HG03521 (cell line): ENCODE measurements around the gene LRRC47.
A peak's percentile ranks its signal among the peaks of the same experiment; 100 is the strongest.

Source experiments
- ATAC-seq: cut with Tn5 transposase; IDR thresholded peaks from one replicate; pipeline ENCODE4 v1.9.1; 2021; ENCODE audit warnings: mild to moderate bottlenecking, moderate library complexity; ENCODE audit not compliant: unreplicated experiment

The LRRC47 gene

DNA sequence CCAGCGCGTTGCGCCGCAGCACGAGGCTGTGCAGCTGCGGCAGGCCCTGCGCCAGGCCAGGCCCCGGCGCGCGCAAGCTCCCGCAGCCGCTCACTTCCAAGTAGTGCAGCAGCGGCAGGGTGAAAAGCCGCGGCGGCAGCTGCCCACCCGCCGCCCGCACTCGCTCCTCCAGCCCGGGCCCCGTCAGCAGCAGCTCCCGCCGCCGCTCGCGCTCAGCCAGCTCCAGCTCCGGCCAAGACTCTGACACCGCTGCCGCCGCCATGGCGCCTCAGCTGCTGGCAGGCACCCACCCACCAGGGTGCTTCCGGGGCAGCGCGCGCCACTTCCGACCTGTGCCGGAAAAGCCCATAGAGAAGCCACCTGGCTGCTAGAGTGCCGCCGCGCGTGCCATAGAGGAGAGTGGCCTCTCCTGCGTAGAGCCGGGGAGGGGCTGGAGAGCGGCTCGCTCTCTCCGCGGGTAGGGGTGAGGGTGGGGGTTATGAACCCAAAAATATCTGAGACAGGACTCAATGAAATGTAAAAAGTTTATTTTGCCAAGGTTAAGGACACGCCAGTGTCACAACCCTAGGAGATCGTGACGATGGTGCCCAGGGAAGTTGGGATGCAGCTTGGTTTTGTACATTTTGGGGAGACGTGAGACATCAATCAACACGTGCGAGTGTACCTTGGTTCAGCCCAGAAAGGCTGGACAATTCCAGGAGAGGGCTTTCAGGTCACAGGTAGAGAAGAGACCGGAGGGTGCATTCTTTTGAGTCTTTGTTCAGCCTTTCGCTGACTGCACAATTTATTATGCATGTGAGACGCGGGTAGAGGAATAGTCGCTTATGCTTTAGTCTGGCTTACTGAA is at the start of gene LRRC47:
Gene LRRC47 (minus strand): TSS at position 284 of the 847 bp plus-strand sequence. CDS start 22 bp downstream, at position 262.
- peak; percentile 96 for ATAC-seq

DNA sequence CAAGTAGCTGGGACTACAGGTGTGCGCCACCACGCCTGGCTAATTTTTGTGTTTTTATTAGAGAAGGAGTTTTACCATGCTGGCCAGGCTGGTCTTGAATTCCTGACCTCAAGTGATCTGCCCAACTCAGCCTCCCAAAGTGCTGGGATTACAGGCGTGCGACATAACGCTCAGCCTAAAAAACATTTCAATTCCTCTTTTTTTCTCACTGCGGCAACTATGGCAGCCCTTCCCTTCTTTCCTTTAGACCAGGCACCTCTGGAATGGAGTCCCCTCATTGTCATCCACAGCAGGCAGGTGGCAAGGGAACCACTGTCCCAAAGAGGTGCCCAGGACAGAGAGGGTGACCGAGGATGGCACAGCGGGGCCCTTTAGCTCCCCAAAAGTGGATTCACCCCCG is 46.6 kb upstream of the LRRC47 start:
- no peak for ATAC-seq

DNA sequence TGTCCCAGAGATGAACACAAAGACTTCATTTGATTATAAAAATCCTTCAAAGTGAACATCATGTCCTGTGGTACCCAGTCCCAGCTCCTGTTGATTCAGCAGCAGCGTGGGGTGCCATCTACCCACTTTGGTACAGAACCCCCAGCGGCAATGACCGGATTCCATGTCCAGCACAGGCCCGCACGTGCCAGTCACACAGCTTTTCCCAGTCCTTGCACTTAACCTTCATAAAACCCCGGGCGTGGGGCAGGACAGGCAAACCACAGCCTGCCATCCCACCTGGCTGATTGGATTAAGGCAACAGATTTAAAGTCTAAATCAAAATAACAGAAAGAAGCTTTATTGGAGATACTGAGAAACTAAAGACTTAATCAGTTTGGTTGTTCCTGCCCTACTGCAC is 45.2 kb upstream of the LRRC47 start:
- ATAC-seq: no peak

DNA sequence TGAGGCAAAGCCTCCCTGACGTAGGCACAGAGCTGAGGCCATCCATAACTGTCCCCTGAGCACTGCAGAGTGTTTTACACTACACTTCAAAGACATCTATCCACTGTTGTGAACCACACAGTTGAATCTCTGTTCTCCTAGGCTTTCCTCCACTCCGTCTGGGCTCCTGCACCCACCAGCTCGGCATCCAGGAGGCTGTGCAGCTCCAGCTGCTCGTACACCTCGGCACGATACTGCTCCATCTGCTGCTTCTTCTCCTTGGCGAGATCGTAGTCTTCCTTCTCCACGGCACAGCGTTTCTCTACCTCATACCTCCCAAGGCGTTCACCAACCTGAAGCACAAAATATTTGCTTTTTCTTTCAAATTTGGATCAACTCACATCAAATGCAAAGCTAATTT is 42.5 kb upstream of the LRRC47 start:
- ATAC-seq: no peak

DNA sequence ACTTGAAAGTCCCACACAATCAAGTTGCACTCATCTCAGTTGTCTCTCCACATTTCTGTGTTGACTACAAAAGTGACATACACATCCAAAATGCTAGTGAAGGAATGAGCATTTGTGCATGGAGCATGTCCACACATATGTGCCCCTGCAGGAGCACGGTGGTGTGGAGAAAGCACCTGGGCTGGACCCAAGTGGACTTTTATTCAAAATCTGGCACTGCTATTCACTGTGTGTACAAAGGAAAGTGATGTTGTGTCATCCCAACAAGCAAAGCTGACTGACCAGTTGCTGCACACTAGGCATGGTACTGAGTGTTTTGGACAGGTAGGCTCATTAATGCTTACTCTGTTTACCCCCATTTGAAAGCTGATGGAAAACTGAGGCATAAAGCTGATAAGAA is 41.4 kb upstream of the LRRC47 start:
- ATAC-seq: no peak

DNA sequence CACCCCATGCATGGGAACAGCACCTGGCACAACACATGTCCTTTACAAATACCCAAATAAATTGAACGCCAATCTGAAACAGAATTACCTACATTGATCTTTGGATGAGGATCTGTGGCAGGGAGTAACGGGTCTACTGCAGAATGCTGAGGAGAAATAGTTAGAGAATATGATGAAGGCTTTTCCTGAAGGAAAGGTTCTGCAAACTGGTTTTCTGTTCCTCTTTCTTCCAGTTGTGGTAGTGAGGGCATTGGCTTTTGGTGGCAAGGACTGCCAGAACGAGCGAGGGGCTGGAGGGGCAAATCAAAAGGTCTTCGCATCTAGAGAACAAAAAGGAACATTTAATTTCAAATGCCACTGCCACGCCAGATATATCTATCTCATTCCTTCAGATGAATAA is 40.9 kb upstream of the LRRC47 start:
- no peak for ATAC-seq

DNA sequence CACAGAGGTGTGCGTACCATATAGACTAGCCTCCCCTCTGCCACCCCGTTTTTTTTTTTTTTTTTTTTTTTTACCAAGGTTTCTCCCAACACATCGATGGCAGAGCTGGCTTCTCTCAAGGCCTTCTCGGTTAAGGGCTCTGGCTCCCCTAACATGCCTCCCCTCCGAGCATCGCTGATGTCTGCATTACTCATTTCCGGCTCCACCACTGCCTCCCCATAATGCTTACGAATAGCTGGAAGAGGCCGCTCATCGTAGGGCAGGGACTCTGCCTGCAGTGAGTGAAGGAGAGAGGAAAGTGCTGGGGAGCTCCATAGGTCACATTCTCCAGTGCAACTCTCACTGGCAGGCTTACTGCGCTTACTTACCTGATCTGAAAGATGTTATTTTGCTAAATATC is 40.1 kb upstream of the LRRC47 start:
- ATAC-seq: no peak

DNA sequence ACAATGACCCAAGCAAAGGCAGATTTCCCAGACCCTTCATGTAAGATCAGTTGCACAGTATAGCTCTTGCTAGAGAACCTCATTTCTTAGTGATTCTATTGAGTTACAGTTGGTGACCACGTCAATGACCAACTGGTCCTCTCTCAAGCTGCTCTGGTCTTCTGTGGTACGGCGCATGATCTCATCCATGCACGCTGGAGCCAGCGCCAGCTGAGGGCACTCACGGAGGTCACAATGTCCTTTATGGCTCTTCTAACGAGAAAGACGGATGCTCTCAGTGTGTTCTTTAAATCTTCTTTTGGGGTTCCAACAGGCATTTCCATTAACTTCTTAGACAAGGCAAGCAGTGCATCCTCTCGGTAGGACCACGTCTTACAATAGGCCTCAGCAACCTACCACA is 38.4 kb upstream of the LRRC47 start:
- ATAC-seq: no peak

DNA sequence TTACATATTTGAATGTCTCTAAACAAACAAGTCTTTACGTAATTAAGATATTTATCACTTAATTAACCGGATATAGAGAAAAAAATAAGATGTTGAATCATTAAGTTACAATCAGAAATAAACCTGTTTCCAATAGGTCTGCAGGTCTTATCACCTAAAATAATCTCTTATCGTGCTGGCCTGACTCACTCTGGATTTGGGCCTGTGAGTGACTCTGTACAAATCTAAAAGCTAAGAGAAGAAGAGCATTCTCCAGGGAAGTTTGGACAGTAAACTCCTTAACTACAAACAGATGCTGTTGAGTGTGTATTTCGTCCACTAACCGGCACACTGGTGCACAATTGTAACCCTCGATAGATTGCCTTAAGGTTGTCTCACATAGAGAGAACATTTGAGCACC is 35.4 kb upstream of the LRRC47 start:
- ATAC-seq: no peak

DNA sequence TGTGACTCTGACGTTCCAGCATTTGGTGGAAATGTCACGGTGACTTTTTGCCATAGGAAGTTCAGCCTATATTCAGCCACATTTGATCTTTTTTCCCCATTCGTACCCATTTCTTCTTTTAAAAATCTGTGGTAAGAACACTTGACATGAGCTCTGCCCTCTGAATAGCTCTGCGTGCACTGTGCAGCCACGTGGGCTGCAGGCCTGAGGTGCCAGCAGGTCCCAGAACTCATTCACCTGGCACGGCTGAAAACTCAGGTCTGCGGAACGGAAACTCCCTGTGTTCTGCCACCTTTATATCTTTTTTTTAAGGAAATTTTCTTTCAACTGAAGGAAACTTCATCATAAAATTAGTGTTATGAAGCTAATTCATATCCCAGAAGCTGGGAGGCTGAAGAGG is 32.1 kb upstream of the LRRC47 start:
- no peak for ATAC-seq

DNA sequence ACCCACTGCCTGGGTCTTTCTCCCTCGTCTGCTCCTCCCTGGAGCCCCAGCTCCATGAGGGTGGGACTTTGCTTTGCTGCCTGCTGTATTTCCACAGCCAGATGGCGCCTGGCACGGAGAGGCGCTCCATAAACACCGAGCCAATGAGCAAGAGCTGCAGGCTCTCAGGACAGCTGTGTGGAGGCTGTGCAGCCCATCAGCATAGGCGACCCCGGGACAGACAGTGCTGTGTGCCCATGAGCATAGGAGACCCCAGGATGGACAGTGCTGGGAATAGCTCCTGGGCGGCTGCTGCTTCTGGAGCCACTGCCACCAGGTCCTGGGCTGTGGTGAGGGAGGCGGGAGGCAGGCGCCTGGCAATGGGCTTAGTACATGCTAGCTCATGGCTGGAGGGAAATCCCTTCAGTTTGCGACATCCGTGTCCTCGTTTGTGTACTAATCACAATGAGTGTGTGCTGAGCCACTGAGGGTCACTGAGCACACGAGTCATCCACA is 31.6 kb upstream of the LRRC47 start:
- ATAC-seq: no peak

DNA sequence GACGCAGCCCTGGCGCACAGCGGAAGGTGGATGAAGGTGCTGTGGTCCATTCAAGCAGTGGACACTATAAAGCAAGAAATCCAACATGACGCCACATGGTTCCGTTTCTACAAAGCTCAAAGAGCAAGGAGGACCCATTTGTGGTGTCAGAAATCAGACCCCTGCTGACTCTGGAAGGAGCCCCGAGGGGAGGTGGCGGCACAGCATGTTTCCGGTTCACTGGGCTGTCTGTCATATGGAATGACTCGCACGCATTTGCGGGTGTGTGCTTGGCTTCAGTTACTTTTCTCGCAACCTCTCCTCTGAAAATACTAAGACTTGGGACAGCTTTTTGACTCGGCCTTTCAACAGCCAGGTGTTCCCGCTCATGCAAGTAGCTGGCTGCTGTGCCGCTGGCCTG is 29.1 kb upstream of the LRRC47 start:
- no peak for ATAC-seq

DNA sequence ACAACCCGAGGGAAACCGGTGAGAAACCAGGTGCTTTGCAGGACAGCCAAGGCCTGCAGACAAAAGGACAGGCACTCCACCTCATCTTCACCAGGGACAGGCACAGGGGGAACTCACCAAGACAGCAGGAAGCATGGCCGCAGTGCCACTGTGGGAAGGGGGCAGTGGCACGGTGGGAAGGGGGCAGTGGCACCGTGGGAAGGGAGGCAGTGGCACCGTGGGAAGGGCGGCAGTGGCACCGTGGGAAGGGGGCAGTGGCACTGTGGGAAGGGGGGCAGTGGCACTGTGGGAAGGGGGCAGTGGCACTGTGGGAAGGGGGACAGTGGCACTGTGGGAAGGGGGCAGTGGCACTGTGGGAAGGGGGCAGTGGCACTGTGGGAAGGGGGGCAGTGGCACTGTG is 28.4 kb upstream of the LRRC47 start:
- no peak for ATAC-seq

DNA sequence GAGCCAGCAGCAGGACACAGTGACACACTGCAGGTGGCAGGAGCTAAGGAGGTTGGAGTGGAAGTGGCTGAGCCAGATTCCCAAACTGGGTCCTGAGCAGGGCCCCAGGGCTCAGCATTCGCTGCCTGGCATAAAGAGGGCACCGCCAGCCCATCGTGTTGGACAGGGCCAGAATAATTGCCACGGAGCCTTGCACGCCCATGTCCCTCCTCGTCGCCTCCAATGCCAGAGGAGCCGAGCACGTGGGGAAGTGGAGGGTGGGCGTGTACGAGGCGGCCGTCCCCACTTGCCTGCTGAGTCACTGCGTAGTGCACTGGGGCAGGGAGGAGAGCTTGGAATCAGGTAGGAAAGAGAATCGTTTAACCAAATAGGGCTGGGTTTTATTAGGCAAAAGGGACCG is 26.1 kb upstream of the LRRC47 start:
- ATAC-seq: no peak

DNA sequence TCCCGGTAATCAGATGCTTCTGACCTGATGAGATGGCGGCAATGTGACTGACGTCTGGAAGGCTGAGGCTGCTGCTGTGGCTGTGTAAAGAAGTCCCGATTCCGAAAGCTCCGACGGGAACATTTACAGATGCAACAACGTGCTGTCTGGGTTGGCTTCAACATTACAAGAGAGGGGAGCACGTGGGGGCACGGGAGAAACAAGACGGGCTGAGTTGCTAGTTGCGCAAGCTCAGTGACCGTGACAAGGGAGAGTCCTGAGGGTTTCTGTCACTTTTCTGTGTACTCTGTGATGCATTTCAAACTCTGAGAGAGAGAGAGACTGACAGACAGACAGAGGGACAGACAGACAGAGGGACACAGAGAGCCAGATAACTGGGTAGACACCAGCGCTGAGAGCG is 25.6 kb upstream of the LRRC47 start:
- no peak for ATAC-seq

DNA sequence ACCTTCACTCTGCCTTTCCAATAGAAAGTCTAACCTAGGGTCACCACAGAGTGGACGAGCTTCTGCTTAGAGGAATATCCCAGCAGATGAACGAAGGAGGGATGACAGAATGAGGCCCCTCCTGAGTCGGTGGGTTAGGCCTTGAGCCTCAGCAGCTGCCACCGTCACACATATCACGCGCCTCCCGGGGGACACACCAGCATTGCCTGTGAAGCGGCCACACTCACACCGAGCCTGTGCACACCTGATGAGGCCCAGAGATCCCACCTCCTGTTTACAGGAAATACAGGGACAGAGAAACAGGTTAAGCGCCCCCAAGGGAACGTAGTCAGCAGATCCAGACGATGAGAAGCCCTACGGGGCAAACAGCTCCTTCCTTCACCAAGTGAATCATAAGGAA is 25.1 kb upstream of the LRRC47 start:
- no peak for ATAC-seq

DNA sequence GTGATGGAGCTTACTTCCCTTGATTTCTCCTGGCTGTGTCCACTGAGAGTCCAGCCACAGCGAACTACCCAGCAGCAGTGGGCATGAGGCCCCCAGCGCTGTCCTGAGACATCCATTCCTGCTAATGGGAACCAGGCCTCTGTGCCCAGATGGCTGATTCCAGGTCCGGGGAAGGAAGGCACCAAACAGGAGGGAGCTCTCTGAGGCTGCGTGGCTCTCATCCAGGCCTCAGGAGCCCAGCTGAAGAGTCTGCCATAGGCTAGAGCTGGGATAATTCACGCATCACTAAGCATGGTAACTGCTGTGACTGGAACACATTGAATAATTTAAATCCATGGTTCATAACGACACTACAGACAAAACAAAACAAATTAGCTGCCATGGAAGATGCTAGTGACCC is 24.7 kb upstream of the LRRC47 start:
- ATAC-seq: no peak

DNA sequence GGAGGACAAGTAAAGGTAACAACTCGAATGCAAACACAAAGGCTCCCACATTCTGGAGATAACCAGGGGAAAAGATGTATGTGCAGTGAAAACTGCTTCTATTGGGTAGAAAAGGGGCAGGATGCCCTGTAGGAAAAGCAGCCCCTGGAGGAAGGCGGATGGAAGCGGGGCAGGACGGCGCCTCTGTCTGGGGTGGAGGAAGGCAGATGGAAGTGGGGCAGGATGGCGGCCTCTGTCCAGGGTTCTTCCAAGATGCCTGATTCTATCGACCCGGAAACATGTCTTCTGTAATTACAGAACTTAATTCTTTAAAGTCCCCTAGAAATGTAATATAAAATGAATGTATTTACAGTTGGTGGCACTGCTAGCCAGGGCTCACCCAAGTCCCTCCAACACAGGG is 24.0 kb upstream of the LRRC47 start:
- no peak for ATAC-seq

DNA sequence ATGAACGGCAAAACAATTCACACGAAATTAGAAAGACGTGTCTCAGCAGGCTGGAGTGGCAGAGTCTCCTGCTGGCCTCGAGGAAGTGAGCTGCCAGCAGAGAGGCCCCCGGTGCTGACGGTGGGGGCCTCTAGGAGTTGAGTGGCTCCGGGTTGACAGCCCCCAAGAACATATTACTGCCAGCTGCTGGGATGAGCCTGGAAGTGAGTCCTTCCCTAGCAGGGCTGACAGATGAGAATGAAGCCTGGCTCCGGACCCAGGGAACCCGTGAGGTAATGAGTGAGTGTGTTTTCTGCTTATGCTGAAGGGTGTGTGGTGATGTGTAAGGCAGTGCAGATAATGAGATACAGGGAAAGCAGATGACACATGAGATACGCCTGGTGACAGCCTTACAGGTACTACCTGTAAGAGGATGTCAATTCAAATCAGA is 23.5 kb upstream of the LRRC47 start:
- no peak for ATAC-seq

DNA sequence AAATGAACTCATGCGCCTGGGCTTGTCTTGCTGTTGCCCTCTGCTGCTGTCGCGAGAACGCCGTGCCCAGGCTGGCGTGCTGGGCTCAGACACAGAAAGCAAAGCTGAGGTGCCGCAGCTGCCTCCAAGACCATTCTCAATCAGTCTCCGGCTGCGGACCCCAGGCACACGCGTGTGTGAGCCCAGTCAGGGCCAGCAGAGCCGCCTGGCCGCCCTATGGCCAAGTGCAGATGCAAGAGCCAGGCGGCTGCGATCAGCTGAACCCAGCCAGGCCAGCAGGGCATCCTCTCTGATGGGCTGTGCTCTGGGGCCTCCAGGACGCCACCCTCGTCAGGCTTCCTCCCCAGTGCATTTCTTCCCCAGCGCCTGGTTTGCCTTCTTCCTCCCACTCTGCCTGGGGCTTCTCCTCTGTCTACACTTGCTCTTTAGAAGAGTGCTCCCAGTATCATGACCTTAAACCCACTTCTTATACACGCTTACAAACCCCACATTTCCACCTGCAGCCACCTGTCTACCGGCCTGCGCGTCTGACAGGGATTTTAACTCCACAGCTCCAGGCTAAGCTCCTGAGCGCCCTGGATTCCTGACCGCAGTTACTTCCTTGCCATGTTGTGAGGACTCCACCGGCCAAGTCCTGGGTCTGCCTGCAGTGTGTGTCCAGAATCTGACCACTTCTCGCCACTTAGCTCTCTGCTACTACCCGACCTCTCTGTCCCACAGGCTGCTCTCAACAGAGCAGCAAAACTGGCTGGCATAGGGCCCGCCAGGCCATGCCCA is 21.7 kb upstream of the LRRC47 start:
- no peak for ATAC-seq

DNA sequence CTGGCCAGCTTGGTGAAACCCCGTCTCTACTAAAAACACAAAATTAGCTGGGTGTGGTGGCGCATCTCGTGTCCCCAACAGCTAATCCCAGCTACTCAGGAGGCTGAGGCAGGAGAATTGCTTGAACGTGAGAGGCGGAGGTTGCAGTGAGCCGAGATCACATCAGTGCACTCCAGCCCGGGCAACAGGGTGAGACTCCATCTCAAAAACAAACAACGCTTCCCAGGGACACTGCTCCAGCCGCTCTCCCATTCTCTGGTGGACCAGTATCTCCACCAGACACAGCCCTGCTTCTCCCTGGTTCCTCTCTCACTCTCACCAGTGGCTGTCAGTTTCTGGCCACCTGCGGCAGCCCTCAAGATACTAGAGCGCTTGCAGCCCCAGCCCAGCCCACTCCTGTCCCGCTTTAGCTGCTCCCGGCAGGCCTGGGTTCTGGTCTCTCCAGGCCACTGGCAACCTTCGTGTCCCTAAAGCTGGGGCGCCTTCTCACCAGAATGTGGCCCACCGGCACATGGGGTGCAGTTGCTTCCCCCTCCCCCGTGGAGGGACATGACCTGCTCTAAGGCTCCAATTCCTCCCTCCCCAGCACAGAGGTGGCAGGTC is 20.9 kb upstream of the LRRC47 start:
- ATAC-seq: no peak
